ENCODE data around the gene TM9SF4.

GRCh38 chr20:32110727-32111126 lies 1.2 kb downstream of the TM9SF4 start:
- TF ChIP-seq POLR2AphosphoS5 (IDR thresholded peaks at IDR 0.05) (no peak), POLR2A (IDR thresholded peaks at IDR 0.05) (no peak)

All from transverse colon (tissue), 3 donors.